Hepatocyte (in vitro differentiated cells): ENCODE measurements around the gene PCBD1. TPM values are rescaled to one million over a fixed set of nuclear protein-coding genes. Genes with fewer than 3 reads are reported as not detected.

Experiments
- DNase-seq: peaks from one replicate; pipeline ENCODE4 v3.0.0-alpha.2; 2016; ENCODE audit warnings: low spot score
- H2AFZ ChIP-seq: fragments of 200-600 bp; sonication (generic); 2 replicates; pipeline ENCODE4 v1.6.0; 2016; ENCODE audit warnings: antibody characterized with exemption, mild to moderate bottlenecking
- H3K27ac ChIP-seq: fragments of 200-600 bp; sonication (generic); 2 replicates; pipeline ENCODE4 v1.5.1; 2016; ENCODE audit warnings: mild to moderate bottlenecking
- H3K27me3 ChIP-seq: fragments of 200-600 bp; sonication (generic); 2 replicates; pipeline ENCODE4 v1.6.1; 2016
- H3K36me3 ChIP-seq: fragments of 200-600 bp; sonication (generic); replicated peaks from 2 replicates; pipeline ENCODE4 v1.5.1; 2016; ENCODE audit warnings: low read depth; ENCODE audit not compliant: insufficient read depth
- H3K4me1 ChIP-seq: fragments of 200-600 bp; sonication (generic); 2 replicates; pipeline ENCODE4 v1.5.1; 2016; ENCODE audit warnings: mild to moderate bottlenecking, moderate library complexity; ENCODE audit not compliant: insufficient read depth
- H3K4me2 ChIP-seq: fragments of 200-600 bp; sonication (generic); 2 replicates; pipeline ENCODE4 v1.6.0; 2016
- H3K4me3 ChIP-seq: fragments of 200-600 bp; sonication (generic); 2 replicates; pipeline ENCODE4 v1.5.1; 2016; ENCODE audit warnings: mild to moderate bottlenecking
- H3K79me2 ChIP-seq: fragments of 200-600 bp; sonication (generic); 2 replicates; pipeline ENCODE4 v1.6.0; 2017; ENCODE audit warnings: mild to moderate bottlenecking
- H3K9me2 ChIP-seq: fragments of 200-600 bp; sonication (generic); replicated peaks from 2 replicates; pipeline ENCODE4 v1.6.0; 2017; ENCODE audit warnings: mild to moderate bottlenecking; ENCODE audit not compliant: insufficient read depth
- H3K9me3 ChIP-seq: fragments of 200-600 bp; sonication (generic); 2 replicates; pipeline ENCODE4 v1.5.1; 2016; ENCODE audit warnings: low read depth, mild to moderate bottlenecking
- H4K20me1 ChIP-seq: fragments of 200-600 bp; sonication (generic); 2 replicates; pipeline ENCODE4 v1.6.0; 2016; ENCODE audit warnings: mild to moderate bottlenecking; ENCODE audit not compliant: insufficient read depth, poor library complexity, severe bottlenecking
- CTCF ChIP-seq: fragments of 200-600 bp; sonication (generic); IDR thresholded peaks from 2 replicates; pipeline ENCODE4 v1.5.1; 2016; ENCODE audit warnings: antibody characterized with exemption, mild to moderate bottlenecking; ENCODE audit not compliant: poor library complexity
- EZH2 ChIP-seq: fragments of 200-600 bp; sonication (generic); IDR thresholded peaks from 2 replicates; pipeline ENCODE4 v1.6.1; 2016; ENCODE audit warnings: antibody characterized with exemption, mild to moderate bottlenecking, borderline replicate concordance
- EZH2phosphoT487 ChIP-seq: fragments of 200-600 bp; sonication (generic); IDR thresholded peaks from one replicate; pipeline ENCODE4 v1.6.1; 2018; ENCODE audit warnings: antibody characterized with exemption, mild to moderate bottlenecking, low read depth, moderate library complexity; ENCODE audit not compliant: unreplicated experiment, severe bottlenecking
- WGBS: methylation state at CpG from one replicate; pipeline ENCODE4 v1.1.6; 2016; ENCODE audit warnings: low lambda C conversion rate; ENCODE audit errors: missing lambda C conversion rate; 5-methylcytosine and 5-hydroxymethylcytosine counted together
- polyA plus RNA-seq: library from polyadenylated mRNA; unstranded; fragments of >200 nt; fragmentation: Nextera tagmentation; extraction: Ambion mirVana; gene quantifications from 2 replicates; pipeline ENCODE4 v1.2.1, GENCODE V29; 2016
- total RNA-seq: library from RNA; depleted of rRNA; stranded (reverse); fragments of >200 nt; gene quantifications from 2 replicates; pipeline ENCODE4 v1.2.3, GENCODE V29; 2014

The PCBD1 gene
- total and polyA plus RNA-seq, 2 experiments from 2014 or later, result 81.5 to 122 TPM

- Histone ChIP-seq H3K4me3 (no peak overlapping the region), H3K79me2 (no peaks in the 10 kb centered on the region), H3K4me2 (no peak overlapping the region), H3K27me3 (no peaks in the 10 kb centered on the region), H3K9me3 (no peaks in the 10 kb centered on the region), H2AFZ (no peak overlapping the region), H3K36me3 (no peaks in the 10 kb centered on the region), H3K9me2 (no peaks in the 10 kb centered on the region), H4K20me1 (no peaks in the 10 kb centered on the region), H3K4me1 (peaks cover 17% of the 10 kb centered on the region), H3K27ac (no peak overlapping the region)
- WGBS, result 84% methylated on average over 10 of the region's 10 CpGs
- no peak for TF ChIP-seq CTCF
- TF ChIP-seq EZH2, result no peak
- TF ChIP-seq EZH2phosphoT487, result no peak
- DNase-seq, result no peak
These were observed 5.1 kb upstream of the PCBD1 start for GRCh38 chr10:70893227-70894006.

- H3K27ac ChIP-seq, result no peak overlapping the region
- H3K27me3 ChIP-seq, result no peaks in the 10 kb centered on the region
- H3K36me3 ChIP-seq, result no peaks in the 10 kb centered on the region
- no peak overlapping the region for H3K4me3 ChIP-seq
- no peak for DNase-seq
- WGBS, result 90% methylated on average over 4 of the region's 4 CpGs
- H3K4me1 ChIP-seq, result peaks cover 17% of the 10 kb centered on the region
- no peaks in the 10 kb centered on the region for H3K9me2 ChIP-seq
- H3K4me2 ChIP-seq, result no peak overlapping the region
- H2AFZ ChIP-seq, result no peak overlapping the region
- no peaks in the 10 kb centered on the region for H3K79me2 ChIP-seq
- H4K20me1 ChIP-seq, result no peaks in the 10 kb centered on the region
- no peaks in the 10 kb centered on the region for H3K9me3 ChIP-seq
- no peak for TF ChIP-seq CTCF
- no peak for TF ChIP-seq EZH2
- no peak for TF ChIP-seq EZH2phosphoT487
These were observed 4.3 kb upstream of the PCBD1 start for GRCh38 chr10:70892631-70893030.

GRCh38 chr10:70891627-70892026, 3.3 kb upstream of the PCBD1 start:
- Histone ChIP-seq H2AFZ (no peak overlapping the region), H3K27me3 (no peaks in the 10 kb centered on the region), H4K20me1 (peaks cover 6% of the 10 kb centered on the region), H3K36me3 (no peaks in the 10 kb centered on the region), H3K9me2 (no peaks in the 10 kb centered on the region), H3K4me3 (no peak overlapping the region), H3K27ac (no peak overlapping the region), H3K4me1 (peaks cover 26% of the 10 kb centered on the region), H3K9me3 (no peaks in the 10 kb centered on the region), H3K79me2 (peaks cover 10% of the 10 kb centered on the region), H3K4me2 (no peak overlapping the region)
- TF ChIP-seq EZH2, result no peak
- no peak for TF ChIP-seq EZH2phosphoT487
- TF ChIP-seq CTCF, result no peak
- DNase-seq, result no peak
- 84% methylated on average over 1 of the region's 1 CpG for WGBS
